Neural progenitor cell (in vitro differentiated cells): ENCODE data around the gene FBXW5. TPM values are rescaled to one million over a fixed set of nuclear protein-coding genes. Genes with fewer than 3 reads are reported as not detected.

Source experiments
- DNase-seq: peaks from one replicate; pipeline ENCODE4 v3.0.0-alpha.2; 2016; ENCODE audit warnings: low spot score
- H2AFZ ChIP-seq: fragments of 200-600 bp; sonication (generic); replicated peaks from 2 replicates; pipeline ENCODE4 v1.6.1; 2016; ENCODE audit warnings: antibody characterized with exemption
- H3F3A ChIP-seq: fragments of 200-600 bp; sonication (generic); 2 replicates; pipeline ENCODE4 v1.6.1; 2016; ENCODE audit warnings: antibody characterized with exemption, low read depth
- H3K27ac ChIP-seq: fragments of 200-600 bp; sonication (generic); 2 replicates; pipeline ENCODE4 v1.5.1; 2016; ENCODE audit warnings: mild to moderate bottlenecking
- H3K27me3 ChIP-seq: fragments of 200-600 bp; sonication (generic); 2 replicates; pipeline ENCODE4 v1.6.1; 2016; ENCODE audit warnings: mild to moderate bottlenecking, moderate library complexity
- H3K36me3 ChIP-seq: fragments of 200-600 bp; sonication (generic); 2 replicates; pipeline ENCODE4 v1.5.1; 2016
- H3K4me1 ChIP-seq: fragments of 200-600 bp; sonication (generic); 2 replicates; pipeline ENCODE4 v1.6.1; 2016; ENCODE audit warnings: mixed run types
- H3K4me2 ChIP-seq: fragments of 200-600 bp; sonication (generic); 2 replicates; pipeline ENCODE4 v1.6.1; 2016
- H3K4me3 ChIP-seq: fragments of 200-600 bp; sonication (generic); 2 replicates; pipeline ENCODE4 v1.5.1; 2016
- H3K79me2 ChIP-seq: fragments of 200-600 bp; sonication (generic); 2 replicates; pipeline ENCODE4 v1.6.1; 2016; ENCODE audit warnings: low read depth
- H3K9ac ChIP-seq: fragments of 200-600 bp; sonication (generic); 2 replicates; pipeline ENCODE4 v1.6.1; 2016
- H3K9me3 ChIP-seq: fragments of 200-600 bp; sonication (generic); 2 replicates; pipeline ENCODE4 v1.5.1; 2016; ENCODE audit warnings: low read depth
- H4K20me1 ChIP-seq: fragments of 200-600 bp; sonication (generic); 2 replicates; pipeline ENCODE4 v1.6.1; 2016; ENCODE audit warnings: low read depth
- H3K27ac Mint-ChIP-seq: 3 replicates; pipeline ENCODE4 v1.8.0; 2021; ENCODE audit warnings: mixed read lengths
- H3K27me3 Mint-ChIP-seq: 2 replicates; pipeline ENCODE4 v1.8.0; 2022; ENCODE audit warnings: low read depth, mild to moderate bottlenecking, inconsistent platforms, moderate library complexity, mixed read lengths; ENCODE audit not compliant: insufficient read depth
- H3K36me3 Mint-ChIP-seq: 3 replicates; pipeline ENCODE4 v1.8.0; 2021; ENCODE audit warnings: mixed read lengths
- H3K4me1 Mint-ChIP-seq: 3 replicates; pipeline ENCODE4 v1.8.0; 2021; ENCODE audit warnings: mixed read lengths
- H3K4me3 Mint-ChIP-seq: 3 replicates; pipeline ENCODE4 v1.8.0; 2021; ENCODE audit warnings: mild to moderate bottlenecking, moderate library complexity, mixed read lengths
- H3K9me3 Mint-ChIP-seq: 3 replicates; pipeline ENCODE4 v1.8.0; 2020; ENCODE audit warnings: mixed read lengths
- CTCF ChIP-seq: fragments of 200-600 bp; sonication (generic); IDR thresholded peaks from 2 replicates; pipeline ENCODE4 v1.5.1; 2017; ENCODE audit warnings: antibody characterized with exemption, mild to moderate bottlenecking
- EZH2 ChIP-seq: fragments of 200-600 bp; sonication (generic); IDR thresholded peaks from 2 replicates; pipeline ENCODE4 v1.6.1; 2017; ENCODE audit warnings: antibody characterized with exemption, mild to moderate bottlenecking, moderate library complexity
- EZH2phosphoT487 ChIP-seq: fragments of 200-600 bp; sonication (generic); IDR thresholded peaks from 2 replicates; pipeline ENCODE4 v1.6.1; 2017; ENCODE audit warnings: antibody characterized with exemption
- total RNA-seq: library from RNA; depleted of rRNA; stranded (reverse); fragments of >200 nt; gene quantifications from 2 replicates; pipeline ENCODE4 v1.2.3, GENCODE V29; 2015; ENCODE audit warnings: low replicate concordance

FBXW5 gene
- total RNA-seq, 1 donor from 2014 or later: 21.5 TPM

GRCh38 chr9:136985027-136985602, 40.6 kb upstream of the FBXW5 start:
- H3F3A ChIP-seq: peaks cover 7% of the 10 kb centered on the region
- H3K79me2 ChIP-seq: no peaks in the 10 kb centered on the region
- H3K27me3 ChIP-seq: peaks cover 29% of the 10 kb centered on the region
- no peaks in the 10 kb centered on the region for H3K36me3 ChIP-seq
- H3K9me3 Mint-ChIP-seq: no peaks in the 10 kb centered on the region
- peaks cover 4% of the 10 kb centered on the region for H3K27me3 Mint-ChIP-seq
- H3K4me1 Mint-ChIP-seq: peaks cover 17% of the 10 kb centered on the region
- H3K9ac ChIP-seq: no peak overlapping the region
- H3K4me2 ChIP-seq: peak overlapping the region; percentile 67
- no peaks in the 10 kb centered on the region for H3K36me3 Mint-ChIP-seq
- TF ChIP-seq EZH2 (peak; percentile 39), EZH2phosphoT487 (no peak)
- H3K4me3 Mint-ChIP-seq: no peak overlapping the region
- peak overlapping the region; percentile 25 for H3K4me3 ChIP-seq
- no peaks in the 10 kb centered on the region for H4K20me1 ChIP-seq
- no peaks in the 10 kb centered on the region for H3K9me3 ChIP-seq
- H2AFZ ChIP-seq: no peak overlapping the region
- no peak for DNase-seq
- H3K4me1 ChIP-seq: peaks cover 13% of the 10 kb centered on the region
- no peak overlapping the region for H3K27ac Mint-ChIP-seq
- no peak overlapping the region for H3K27ac ChIP-seq

- DNase-seq: no peak
- peak overlapping the region; percentile 67 for H3K4me2 ChIP-seq
- H3K79me2 ChIP-seq: no peaks in the 10 kb centered on the region
- no peaks in the 10 kb centered on the region for H3K9me3 ChIP-seq
- no peaks in the 10 kb centered on the region for H3K9me3 Mint-ChIP-seq
- no peaks in the 10 kb centered on the region for H3K36me3 ChIP-seq
- no peak overlapping the region for H3K27ac ChIP-seq
- no peak overlapping the region for H2AFZ ChIP-seq
- no peak overlapping the region for H3K9ac ChIP-seq
- no peaks in the 10 kb centered on the region for H3K36me3 Mint-ChIP-seq
- H3K4me3 Mint-ChIP-seq: no peak overlapping the region
- no peak overlapping the region for H3K27ac Mint-ChIP-seq
- TF ChIP-seq CTCF (no peak), EZH2 (no peak), EZH2phosphoT487 (no peak)
- no peak overlapping the region for H3K4me3 ChIP-seq
- peaks cover 12% of the 10 kb centered on the region for H3K4me1 Mint-ChIP-seq
- no peaks in the 10 kb centered on the region for H4K20me1 ChIP-seq
- H3K27me3 Mint-ChIP-seq: peaks cover 4% of the 10 kb centered on the region
- H3K27me3 ChIP-seq: peaks cover 29% of the 10 kb centered on the region
- peaks cover 4% of the 10 kb centered on the region for H3F3A ChIP-seq
- peaks cover 9% of the 10 kb centered on the region for H3K4me1 ChIP-seq
Observed at GRCh38 chr9:136984464-136985026, 40.0 kb upstream of the FBXW5 start.

DNA sequence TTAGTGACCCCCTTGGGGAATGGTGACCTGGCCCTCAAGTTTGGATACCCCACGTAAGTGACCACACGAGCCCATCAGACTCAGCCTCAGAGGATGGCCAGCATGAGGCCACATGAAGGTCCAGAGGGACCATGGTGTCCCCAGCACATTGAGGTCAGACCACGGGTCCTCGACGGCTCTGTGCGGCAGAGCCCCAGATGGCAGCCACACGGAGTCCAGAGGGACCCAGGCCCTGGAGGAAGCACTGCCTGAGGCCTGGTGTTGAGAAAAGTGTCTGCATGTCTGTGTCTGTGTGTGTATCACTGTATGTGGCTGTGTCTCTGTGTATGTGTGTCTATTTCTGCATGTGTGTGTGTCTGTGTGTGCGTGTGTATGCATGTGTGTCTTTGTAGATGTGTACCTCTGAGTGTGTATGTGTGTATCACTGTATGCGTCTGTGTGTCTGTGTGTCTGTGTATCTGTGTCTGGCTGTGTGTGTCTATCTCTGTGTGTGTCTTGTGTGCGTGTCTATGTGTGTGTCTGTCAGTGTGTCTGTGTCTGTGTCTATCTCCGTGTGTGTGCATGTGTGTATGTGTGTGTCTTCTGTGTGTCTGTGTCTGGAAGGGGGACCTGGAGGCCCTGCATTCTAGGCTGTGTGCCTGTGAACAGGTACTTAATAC, 39.2 kb upstream of the FBXW5 start:
- H3K27me3 Mint-ChIP-seq: peaks cover 5% of the 10 kb centered on the region
- Histone ChIP-seq H3K27ac (no peak overlapping the region), H3K4me2 (no peak overlapping the region), H3K4me1 (peaks cover 9% of the 10 kb centered on the region), H3F3A (peaks cover 10% of the 10 kb centered on the region), H2AFZ (no peak overlapping the region), H3K9ac (no peak overlapping the region), H3K79me2 (no peaks in the 10 kb centered on the region), H3K27me3 (peaks cover 29% of the 10 kb centered on the region), H3K36me3 (no peaks in the 10 kb centered on the region), H3K4me3 (no peak overlapping the region), H3K9me3 (no peaks in the 10 kb centered on the region), H4K20me1 (no peaks in the 10 kb centered on the region)
- no peak for DNase-seq
- no peaks in the 10 kb centered on the region for H3K9me3 Mint-ChIP-seq
- TF ChIP-seq EZH2phosphoT487: no peak
- no peak for TF ChIP-seq EZH2
- no peak for TF ChIP-seq CTCF
- H3K27ac Mint-ChIP-seq: peak overlapping the region; percentile 8
- peaks cover 12% of the 10 kb centered on the region for H3K4me1 Mint-ChIP-seq
- peak overlapping the region; percentile 1 for H3K4me3 Mint-ChIP-seq
- no peaks in the 10 kb centered on the region for H3K36me3 Mint-ChIP-seq

DNA sequence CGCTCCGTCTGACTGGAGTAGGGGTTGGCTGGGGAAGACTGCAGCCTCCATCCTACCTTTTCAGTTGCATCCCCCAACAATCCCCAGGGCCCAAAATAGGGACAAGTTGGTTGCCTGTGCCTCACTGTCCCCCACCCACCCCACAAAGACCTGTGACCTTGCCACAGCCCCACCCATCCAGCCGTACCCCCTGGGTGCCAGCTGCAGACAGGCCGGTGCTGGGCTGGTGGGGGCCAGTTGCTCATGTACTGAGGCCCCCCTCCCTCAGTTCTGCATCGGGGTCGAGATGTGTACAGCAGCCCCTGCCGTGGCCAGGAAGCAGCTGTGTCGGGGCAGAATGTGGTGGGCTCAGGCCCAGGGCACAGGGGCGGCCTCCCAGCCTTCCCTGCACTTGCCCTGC, 38.6 kb upstream of the FBXW5 start:
- TF ChIP-seq EZH2phosphoT487 (no peak), EZH2 (no peak), CTCF (no peak)
- H3K4me3 ChIP-seq: no peak overlapping the region
- H3K4me1 ChIP-seq: peaks cover 9% of the 10 kb centered on the region
- H3K27me3 ChIP-seq: peaks cover 30% of the 10 kb centered on the region
- H3K9ac ChIP-seq: no peak overlapping the region
- H3K4me2 ChIP-seq: no peak overlapping the region
- peaks cover 5% of the 10 kb centered on the region for H3K27me3 Mint-ChIP-seq
- H3K36me3 Mint-ChIP-seq: no peaks in the 10 kb centered on the region
- H3K9me3 Mint-ChIP-seq: no peaks in the 10 kb centered on the region
- no peak overlapping the region for H3K4me3 Mint-ChIP-seq
- peaks cover 12% of the 10 kb centered on the region for H3K4me1 Mint-ChIP-seq
- no peak overlapping the region for H3K27ac ChIP-seq
- no peaks in the 10 kb centered on the region for H3K36me3 ChIP-seq
- no peaks in the 10 kb centered on the region for H3K79me2 ChIP-seq
- no peaks in the 10 kb centered on the region for H4K20me1 ChIP-seq
- peaks cover 11% of the 10 kb centered on the region for H3F3A ChIP-seq
- H2AFZ ChIP-seq: no peak overlapping the region
- H3K9me3 ChIP-seq: no peaks in the 10 kb centered on the region
- H3K27ac Mint-ChIP-seq: no peak overlapping the region
- no peak for DNase-seq
